Colonic mucosa (tissue), 4 donors: ENCODE measurements around the gene OPCML. TPM values are rescaled to one million over a fixed set of nuclear protein-coding genes. Genes with fewer than 3 reads are reported as not detected.

Experiments
- DNase-seq: peaks from one replicate; pipeline ENCODE4 v3.0.0-alpha.2; 2020
- H3K27ac ChIP-seq: fragments of 200-600 bp; one replicate; pipeline ENCODE4 v1.8.0; 2021
- H3K27me3 ChIP-seq: fragments of 200-600 bp; one replicate; pipeline ENCODE4 v1.8.0; 2021
- H3K36me3 ChIP-seq: fragments of 200-600 bp; one replicate; pipeline ENCODE4 v1.8.0; 2021
- H3K4me1 ChIP-seq: fragments of 200-600 bp; one replicate; pipeline ENCODE4 v1.8.0; 2021; ENCODE audit warnings: mild to moderate bottlenecking
- H3K4me3 ChIP-seq: fragments of 200-600 bp; one replicate; pipeline ENCODE4 v1.8.0; 2021
- H3K9ac ChIP-seq, 2 donors: one replicate each; pipeline ENCODE4 v1.7.0; 2013; ENCODE audit warnings: control low read depth in 2 of 2, low read depth in 2 of 2, low read length in 2 of 2
- H3K9me3 ChIP-seq: fragments of 200-600 bp; one replicate; pipeline ENCODE4 v1.8.0; 2021
- intact Hi-C: fragments of 100-400 bp; cut with DNase I; formaldehyde crosslinking; loops from one replicate; pipeline ENCODE4 v1.14.1; 2022
- total RNA-seq, 2 donors: library from RNA; stranded (reverse); fragmentation: NEBNext Ultra II Directional in 1 of 2; extraction: Animal tissue kit (Norgen Biotek cat#: 25700) in 1 of 2; gene quantifications; one replicate each; pipeline ENCODE4 v1.2.1, GENCODE V29; 2021
- TF ChIP-seq, protein P1 (sequence below): fragments of 200-600 bp; IDR thresholded peaks from one replicate; pipeline ENCODE4 v1.8.0; 2022; ENCODE audit warnings: antibody characterized with exemption, mild to moderate bottlenecking
- donor health status: healthy.
- donor health status: DM: no; HTN: no; CAD: no.
- donor health status: DM: no; HTN: no; CAD: no.

Gene OPCML
- total RNA-seq, 2 donors from 2014 or later: 0.08 TPM; not detected in 1

DNA sequence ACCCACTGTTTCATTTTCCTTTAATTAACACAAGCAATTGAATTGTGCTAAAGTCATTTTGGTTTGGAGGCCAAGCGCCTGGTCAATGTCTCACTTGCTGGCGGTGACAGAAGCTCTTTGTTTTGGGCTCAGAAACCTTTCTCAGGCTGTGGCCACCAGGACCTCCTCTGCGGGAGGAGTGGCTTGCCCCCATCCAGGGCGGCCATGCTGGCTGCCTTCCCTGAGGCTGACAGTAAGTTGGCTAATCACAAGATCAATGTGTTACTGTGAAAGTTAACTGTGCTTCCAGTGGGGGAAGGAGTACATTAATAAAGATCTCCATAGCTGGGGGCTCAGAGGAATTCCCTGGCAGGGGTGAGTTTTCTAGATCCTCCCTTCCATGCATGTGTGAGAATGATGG is 1087.4 kb downstream of the OPCML start:
- Histone ChIP-seq H3K27me3 (no peaks in the 10 kb centered on the region), H3K36me3 (no peaks in the 10 kb centered on the region), H3K9me3 (no peaks in the 10 kb centered on the region), H3K4me3 (no peak overlapping the region), H3K4me1 (no peaks in the 10 kb centered on the region), H3K9ac (no peak overlapping the region), H3K27ac (no peak overlapping the region)
- intact Hi-C loops: no loop called here
- DNase-seq: no peak
- TF ChIP-seq, protein P1, sequence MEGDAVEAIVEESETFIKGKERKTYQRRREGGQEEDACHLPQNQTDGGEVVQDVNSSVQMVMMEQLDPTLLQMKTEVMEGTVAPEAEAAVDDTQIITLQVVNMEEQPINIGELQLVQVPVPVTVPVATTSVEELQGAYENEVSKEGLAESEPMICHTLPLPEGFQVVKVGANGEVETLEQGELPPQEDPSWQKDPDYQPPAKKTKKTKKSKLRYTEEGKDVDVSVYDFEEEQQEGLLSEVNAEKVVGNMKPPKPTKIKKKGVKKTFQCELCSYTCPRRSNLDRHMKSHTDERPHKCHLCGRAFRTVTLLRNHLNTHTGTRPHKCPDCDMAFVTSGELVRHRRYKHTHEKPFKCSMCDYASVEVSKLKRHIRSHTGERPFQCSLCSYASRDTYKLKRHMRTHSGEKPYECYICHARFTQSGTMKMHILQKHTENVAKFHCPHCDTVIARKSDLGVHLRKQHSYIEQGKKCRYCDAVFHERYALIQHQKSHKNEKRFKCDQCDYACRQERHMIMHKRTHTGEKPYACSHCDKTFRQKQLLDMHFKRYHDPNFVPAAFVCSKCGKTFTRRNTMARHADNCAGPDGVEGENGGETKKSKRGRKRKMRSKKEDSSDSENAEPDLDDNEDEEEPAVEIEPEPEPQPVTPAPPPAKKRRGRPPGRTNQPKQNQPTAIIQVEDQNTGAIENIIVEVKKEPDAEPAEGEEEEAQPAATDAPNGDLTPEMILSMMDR: no peak

DNA sequence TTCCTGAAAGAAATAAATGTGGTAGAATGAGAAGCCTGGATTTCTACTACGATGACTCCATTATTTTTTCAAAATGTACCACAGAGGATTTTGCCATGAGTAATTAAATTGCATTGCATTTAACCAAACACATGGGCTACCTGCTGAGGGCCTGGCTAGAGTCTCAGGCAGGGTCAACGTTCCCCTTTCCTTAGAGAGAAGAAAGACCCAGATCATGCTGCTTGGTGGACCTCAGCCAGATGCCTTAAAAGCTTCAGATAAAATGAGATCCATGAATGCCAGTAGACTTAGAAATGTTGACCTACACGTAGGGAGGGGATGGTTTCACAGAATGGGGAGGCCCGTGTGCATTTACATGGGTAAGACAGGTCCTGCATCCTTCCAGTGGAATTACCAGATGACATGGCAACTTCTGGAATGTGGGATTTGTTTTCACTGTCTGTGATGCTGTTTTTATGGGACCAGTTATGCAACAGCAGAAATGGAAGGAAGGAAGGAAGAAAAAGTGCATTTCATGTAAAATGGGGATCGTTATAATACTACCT is 1092.5 kb downstream of the OPCML start:
- no peak overlapping the region for H3K9ac ChIP-seq
- no peak for DNase-seq
- intact Hi-C loops: no loop called here
- TF ChIP-seq, protein P1: no peak
- no peaks in the 10 kb centered on the region for H3K27me3 ChIP-seq
- no peak overlapping the region for H3K27ac ChIP-seq
- no peak overlapping the region for H3K4me3 ChIP-seq
- H3K36me3 ChIP-seq: no peaks in the 10 kb centered on the region
- H3K4me1 ChIP-seq: no peaks in the 10 kb centered on the region
- no peaks in the 10 kb centered on the region for H3K9me3 ChIP-seq

DNA sequence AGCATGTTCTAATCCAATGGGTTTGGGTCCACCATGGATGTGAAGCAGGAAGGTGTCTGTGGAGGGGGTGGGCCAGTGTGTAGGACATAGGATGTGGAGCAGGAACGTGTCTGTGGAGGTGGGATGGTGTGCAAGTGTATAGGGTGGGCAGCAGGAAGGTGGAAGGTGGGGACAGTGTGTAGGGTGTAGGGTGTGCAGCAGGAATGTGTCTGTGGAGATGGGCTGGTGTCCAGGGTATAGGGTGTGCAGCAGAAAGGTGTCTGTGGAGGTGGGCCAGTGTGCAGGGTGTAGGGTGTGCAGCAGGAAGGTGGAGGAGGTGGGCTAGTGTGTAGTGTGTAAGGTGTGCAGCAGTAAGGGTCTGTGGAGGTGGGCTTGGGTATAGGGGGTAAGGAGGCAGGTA is 1093.9 kb downstream of the OPCML start:
- intact Hi-C loops: no loop called here
- TF ChIP-seq, protein P1: no peak
- Histone ChIP-seq H3K27me3 (no peaks in the 10 kb centered on the region), H3K9me3 (no peaks in the 10 kb centered on the region), H3K9ac (no peak overlapping the region), H3K4me3 (no peak overlapping the region), H3K4me1 (no peaks in the 10 kb centered on the region), H3K27ac (no peak overlapping the region), H3K36me3 (no peaks in the 10 kb centered on the region)
- DNase-seq: no peak

DNA sequence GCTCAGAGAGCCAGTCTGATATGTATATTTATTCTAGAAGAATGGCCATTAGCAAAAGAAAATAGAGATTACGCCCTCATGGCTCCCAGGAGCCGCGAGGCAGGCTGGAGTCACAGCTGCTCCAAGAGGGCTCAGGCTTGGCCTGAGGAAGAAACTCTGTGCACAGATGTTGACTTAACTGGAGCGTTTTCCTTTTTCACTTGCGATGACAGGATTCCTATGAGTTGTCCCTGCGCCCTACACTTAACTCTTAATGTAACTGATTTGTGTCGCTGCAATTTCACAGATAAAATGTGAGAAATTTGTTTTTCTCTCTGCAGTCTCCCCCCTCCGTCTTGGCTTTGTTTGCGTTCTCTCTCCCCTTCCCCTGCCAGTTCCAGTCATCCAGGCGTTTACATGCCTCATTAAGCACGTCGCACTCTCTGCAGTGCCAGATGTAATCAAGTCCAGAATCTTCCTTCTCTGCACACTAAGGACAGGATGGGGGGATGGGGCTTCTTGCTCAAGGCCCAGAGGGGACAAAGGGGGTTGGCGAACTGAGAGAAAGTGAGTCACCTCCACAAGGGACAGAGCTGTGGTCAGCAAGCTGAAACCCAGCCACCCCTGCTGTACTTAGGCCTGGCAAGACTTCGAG is 1101.8 kb downstream of the OPCML start:
- intact Hi-C loops: no loop called here
- TF ChIP-seq, protein P1: no peak
- no peak for DNase-seq
- Histone ChIP-seq H3K9ac (no peak overlapping the region), H3K4me1 (no peaks in the 10 kb centered on the region), H3K9me3 (no peaks in the 10 kb centered on the region), H3K27ac (no peak overlapping the region), H3K27me3 (no peaks in the 10 kb centered on the region), H3K36me3 (no peaks in the 10 kb centered on the region), H3K4me3 (no peak overlapping the region)

DNA sequence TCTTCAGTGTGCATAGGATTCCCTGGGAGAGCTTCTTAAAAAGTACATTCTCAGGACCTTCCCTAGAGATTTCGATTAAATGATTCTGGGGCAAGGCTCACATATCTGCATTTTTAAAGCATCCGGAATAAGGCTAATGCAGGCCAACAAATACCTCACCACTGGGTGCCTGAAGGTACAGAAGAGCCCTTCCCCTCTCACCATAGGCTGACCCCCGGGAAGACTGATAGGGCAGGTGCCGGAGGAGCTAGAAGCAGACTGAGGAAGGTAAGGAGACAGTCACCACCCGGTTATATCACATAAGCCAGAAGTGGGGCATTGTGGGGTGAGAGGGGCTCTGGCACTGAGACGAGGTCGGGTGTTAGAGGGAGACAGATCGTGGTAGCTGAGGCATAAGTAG is 1102.6 kb downstream of the OPCML start:
- Histone ChIP-seq H3K4me1 (no peaks in the 10 kb centered on the region), H3K4me3 (no peak overlapping the region), H3K9ac (no peak overlapping the region), H3K9me3 (no peaks in the 10 kb centered on the region), H3K27ac (no peak overlapping the region), H3K36me3 (no peaks in the 10 kb centered on the region), H3K27me3 (no peaks in the 10 kb centered on the region)
- TF ChIP-seq, protein P1: no peak
- DNase-seq: no peak
- intact Hi-C loops: no loop called here
